ENCODE results near the gene HTT.

- TF ChIP-seq ZBTB1 (CRISPR knock-in tag; IDR thresholded peaks at IDR 0.05; ENCODE audit: borderline replicate concordance, low read depth), result no peak
- TF ChIP-seq CTCF (IDR thresholded peaks at IDR 0.05 in 2 of 3, conservative IDR thresholded peaks at IDR 0.05 in 1 of 3; ENCODE audit: insufficient read depth in 2 of 3, low read depth in 1 of 3, low read length in 3 of 3), result no peak
- no peak for TF ChIP-seq CHD1 (IDR thresholded peaks at IDR 0.05; ENCODE audit: low read length)
- TF ChIP-seq ZNF512 (tag; IDR thresholded peaks at IDR 0.05), result no peak
- TF ChIP-seq TRIM25 (IDR thresholded peaks at IDR 0.05; ENCODE audit: borderline replicate concordance), result no peak
- TF ChIP-seq POLR2AphosphoS5 (IDR thresholded peaks at IDR 0.05; ENCODE audit: control insufficient read depth, insufficient read depth, low read depth, low read length), result no peak
- no peak for TF ChIP-seq HDGF (IDR thresholded peaks at IDR 0.05)
- no peak for TF ChIP-seq JUN (IDR thresholded peaks at IDR 0.05; ENCODE audit: borderline replicate concordance, low read depth, low read length)
- TF ChIP-seq JUN (CRISPR knock-in tag; IDR thresholded peaks at IDR 0.05; ENCODE audit: borderline replicate concordance), result no peak
- no peak for TF ChIP-seq GABPA (tag; conservative IDR thresholded peaks at IDR 0.05; ENCODE audit: low read depth)
- no peak for TF ChIP-seq ATF2 (CRISPR knock-in tag; IDR thresholded peaks at IDR 0.05)
- no peak for TF ChIP-seq KLF16 (IDR thresholded peaks at IDR 0.05)
- TF ChIP-seq ZNF449 (CRISPR knock-in tag; IDR thresholded peaks at IDR 0.05), result no peak
These were observed 178.0 kb downstream of the HTT start for GRCh38 chr4:3252480-3252828.
